Esophagus muscularis mucosa (tissue), 4 donors: Measurements from ENCODE around the gene IL18BP. TPM values are rescaled to one million over a fixed set of nuclear protein-coding genes. Genes with fewer than 3 reads are reported as not detected.

ENCODE experiments used
- DNase-seq: peaks from one replicate; pipeline ENCODE4 v3.0.0-alpha.2; 2017; ENCODE audit errors: extremely low spot score
- H3K27ac ChIP-seq, 4 donors: fragments of 200-600 bp; sonication (generic); replicated peaks in 1 of 4; 1 replicate in 3 of 4; 2 replicates in 1 of 4; pipeline ENCODE4 v1.5.1; 2016 to 2019; ENCODE audit warnings: mild to moderate bottlenecking in 1 of 4
- H3K27me3 ChIP-seq, 4 donors: fragments of 200-600 bp; sonication (generic); one replicate each; pipeline versions ENCODE4 v1.5.1 to v1.6.0; 2016 to 2019
- H3K36me3 ChIP-seq, 4 donors: fragments of 200-600 bp; sonication (generic); one replicate each; pipeline ENCODE4 v1.5.1; 2016 to 2019
- H3K4me1 ChIP-seq, 4 donors: fragments of 200-600 bp; sonication (generic); one replicate each; pipeline ENCODE4 v1.5.1; 2016 to 2019
- H3K4me3 ChIP-seq, 4 donors: fragments of 200-600 bp; sonication (generic); 1 replicate in 2 of 4; 2 replicates in 2 of 4; pipeline ENCODE4 v1.5.1; 2016 to 2019; ENCODE audit warnings: mild to moderate bottlenecking in 4 of 4, moderate library complexity in 1 of 4
- H3K9me3 ChIP-seq, 4 donors: fragments of 200-600 bp; sonication (generic); 1 replicate in 3 of 4; 2 replicates in 1 of 4; pipeline ENCODE4 v1.5.1; 2016 to 2019
- CTCF ChIP-seq, 3 experiments: fragments of 200-600 bp in 2 of 3; fragments of 450-650 bp in 1 of 3; sonication (generic) in 2 of 3; IDR thresholded peaks; one replicate each; pipeline ENCODE4 v1.5.1; 2017 to 2019; ENCODE audit warnings: antibody characterized with exemption in 3 of 3, mild to moderate bottlenecking in 2 of 3, moderate library complexity in 1 of 3
- EP300 ChIP-seq: sonication (generic); formaldehyde crosslinking; IDR thresholded peaks from one replicate; pipeline ENCODE4 v1.6.1; 2017; ENCODE audit warnings: antibody characterized with exemption
- POLR2A ChIP-seq: fragments of 450-650 bp; IDR thresholded peaks from one replicate; pipeline ENCODE4 v1.6.1; 2017; ENCODE audit warnings: antibody characterized with exemption, moderate library complexity, mild to moderate bottlenecking, low read depth
- POLR2AphosphoS5 ChIP-seq, 2 donors: sonication (generic); formaldehyde crosslinking; IDR thresholded peaks; one replicate each; pipeline ENCODE4 v1.6.1; 2017; ENCODE audit warnings: antibody characterized with exemption in 2 of 2
- WGBS: methylation state at CpG from one replicate; pipeline ENCODE4 v1.1.5; 2018; 5-methylcytosine and 5-hydroxymethylcytosine counted together
- intact Hi-C: fragments of 100-400 bp; cut with DNase I; formaldehyde crosslinking; loops from one replicate; pipeline ENCODE4 v1.15.1; 2023
- total RNA-seq, 4 donors: library from RNA; depleted of rRNA; stranded (reverse); fragments of >200 nt; gene quantifications; one replicate each; pipeline versions ENCODE4 v1.1.0 to v1.2.1, GENCODE V29; 2016

IL18BP gene
- total RNA-seq, 4 donors from 2014 or later = 2.7 to 9.4 (median 5.9) TPM

- DNase-seq = no peak
- intact Hi-C loops = no loop called here
- Histone ChIP-seq H3K4me1 (peaks cover 27 to 46% (median 41%) of the 10 kb centered on the region in 4 donors), H3K4me3 (no peak overlapping the region), H3K9me3 (no peaks in the 10 kb centered on the region), H3K27ac (no peak overlapping the region), H3K27me3 (no peaks in the 10 kb centered on the region), H3K36me3 (peaks cover 3 to 37% (median 26%) of the 10 kb centered on the region in 4 donors)
- 89% methylated on average over 3 of the region's 3 CpGs for WGBS
- no peak for TF ChIP-seq EP300
- TF ChIP-seq POLR2A = no peak
- TF ChIP-seq POLR2AphosphoS5 (IDR thresholded peaks at IDR 0.05) = no peak
- TF ChIP-seq CTCF (IDR thresholded peaks at IDR 0.05) = no peak
Observed at GRCh38 chr11:71997594-71997993, 1.1 kb upstream of the IL18BP start.

GRCh38 chr11:71998061-71998460 lies 648 bp upstream of the IL18BP start:
- H3K9me3 ChIP-seq = no peaks in the 10 kb centered on the region
- H3K4me1 ChIP-seq = peaks cover 27 to 50% (median 43%) of the 10 kb centered on the region in 4 donors
- no peak for TF ChIP-seq CTCF (IDR thresholded peaks at IDR 0.05)
- TF ChIP-seq POLR2AphosphoS5 (IDR thresholded peaks at IDR 0.05) = no peak
- TF ChIP-seq POLR2A = no peak
- TF ChIP-seq EP300 = no peak
- H3K4me3 ChIP-seq = no peak overlapping the region
- H3K27me3 ChIP-seq = no peaks in the 10 kb centered on the region
- 97% methylated on average over 2 of the region's 2 CpGs for WGBS
- intact Hi-C loops = no loop called here
- no peak for DNase-seq
- H3K36me3 ChIP-seq = peaks cover 7 to 42% (median 30%) of the 10 kb centered on the region in 4 donors
- H3K27ac ChIP-seq = peak overlapping the region; percentile 71 to 87 (median 74)

GRCh38 chr11:71999362-71999761 lies 653 bp downstream of the IL18BP start:
- peak overlapping the region; percentile 35 to 50 (median 36) for H3K4me3 ChIP-seq
- H3K4me1 ChIP-seq = peaks cover 27 to 61% (median 47%) of the 10 kb centered on the region in 4 donors
- WGBS = 19% methylated on average over 2 of the region's 2 CpGs
- TF ChIP-seq EP300 = no peak
- TF ChIP-seq POLR2AphosphoS5 (IDR thresholded peaks at IDR 0.05) = peak in 1 of 2 donors; percentile 41
- no peak for TF ChIP-seq CTCF (IDR thresholded peaks at IDR 0.05)
- no peak for TF ChIP-seq POLR2A
- H3K9me3 ChIP-seq = no peaks in the 10 kb centered on the region
- no peaks in the 10 kb centered on the region for H3K27me3 ChIP-seq
- H3K27ac ChIP-seq = peak overlapping the region; percentile 71 to 87 (median 74)
- DNase-seq = no peak
- H3K36me3 ChIP-seq = peaks cover 20 to 55% (median 43%) of the 10 kb centered on the region in 4 donors
- intact Hi-C loops = no loop called here

- peak overlapping the region; percentile 71 to 87 (median 74) for H3K27ac ChIP-seq
Observed at GRCh38 chr11:71999798-72000197, 1.1 kb downstream of the IL18BP start.

More at GRCh38 chr11:71999798-72000197, 1.1 kb downstream of the IL18BP start:
- H3K9me3 ChIP-seq = no peaks in the 10 kb centered on the region
- H3K27me3 ChIP-seq = no peaks in the 10 kb centered on the region
- peaks cover 27 to 61% (median 47%) of the 10 kb centered on the region in 4 donors for H3K4me1 ChIP-seq
- peaks cover 25 to 59% (median 48%) of the 10 kb centered on the region in 4 donors for H3K36me3 ChIP-seq
- H3K4me3 ChIP-seq = peak overlapping the region; percentile 35 to 50 (median 36)
- no peak for DNase-seq
- TF ChIP-seq EP300 (no peak), POLR2AphosphoS5 (IDR thresholded peaks at IDR 0.05) (no peak), POLR2A (no peak), CTCF (IDR thresholded peaks at IDR 0.05) (no peak)
- whole genome bisulfite sequencing = 60% methylated on average over 6 of the region's 8 CpGs
- intact Hi-C loops = no loop called here
